Stimulated activated CD4-positive, alpha-beta T cell treated with anti-CD3 and anti-CD28 coated beads, Interleukin-15, amount 100 ng/mL, for 24 hours (primary cell): ENCODE results near the gene MAP7D1.
"Not testable (repeated sequence)": the region's sequence is repeated elsewhere in the genome, so short reads cannot be mapped to it uniquely, and the experiment has no call there.

Source experiments
- DNase-seq: peaks from one replicate; pipeline ENCODE4 v3.0.0-alpha.2; 2020

MAP7D1 gene

GRCh38 chr1:36207339-36207738 lies 51.4 kb downstream of the MAP7D1 start:
- DNase-seq: no peak

- DNase-seq: no peak
Measured at GRCh38 chr1:36208978-36209703, 53.2 kb downstream of the MAP7D1 start.

GRCh38 chr1:36211307-36211706 lies 55.3 kb downstream of the MAP7D1 start:
- no peak for DNase-seq

- DNase-seq: no peak
Measured at GRCh38 chr1:36211841-36212240, 55.9 kb downstream of the MAP7D1 start.

GRCh38 chr1:36212782-36213181 lies 56.8 kb downstream of the MAP7D1 start:
- DNase-seq: no peak

- DNase-seq: no peak
Measured at GRCh38 chr1:36217670-36218069, 61.7 kb downstream of the MAP7D1 start.

- not testable (repeated sequence) for DNase-seq
Measured at GRCh38 chr1:36221901-36222300, 65.9 kb downstream of the MAP7D1 start.

GRCh38 chr1:36222481-36223380 lies 66.8 kb downstream of the MAP7D1 start:
- DNase-seq: no peak

- peak; percentile 39 for DNase-seq
Measured at GRCh38 chr1:36223381-36223995, 67.5 kb downstream of the MAP7D1 start.

- DNase-seq: peak; percentile 100
Measured at GRCh38 chr1:36223996-36224536, 68.1 kb downstream of the MAP7D1 start, which contains the start of gene THRAP3. Gene THRAP3, plus strand, starts transcription at chr1:36224443. Its CDS starts 58,121 bp downstream, at chr1:36282564.

- DNase-seq: peak; percentile 88
Measured at GRCh38 chr1:36224537-36225282, 68.8 kb downstream of the MAP7D1 start.

- no peak for DNase-seq
Measured at GRCh38 chr1:36225283-36225899, 69.4 kb downstream of the MAP7D1 start.

- DNase-seq: not testable (repeated sequence)
Measured at GRCh38 chr1:36230279-36230678, 74.3 kb downstream of the MAP7D1 start.
